Measurements from ENCODE around the gene KHDRBS1.
"Not testable (repeated sequence)": the region's sequence is repeated elsewhere in the genome, so short reads cannot be mapped to it uniquely, and the experiment has no call there.

Gene KHDRBS1

GRCh38 chr1:31987135-31987619, 26.5 kb upstream of the KHDRBS1 start:
- Histone ChIP-seq H3K4me1 (ENCODE audit: control insufficient read depth, insufficient read depth, low read length) (peaks cover 19% of the 10 kb centered on the region), H3K27ac (ENCODE audit: low read depth, low read length) (no peak overlapping the region), H3K4me3 (ENCODE audit: low read depth, low read length) (no peak overlapping the region), H3K36me3 (ENCODE audit: control insufficient read depth, insufficient read depth, low read length) (no peaks in the 10 kb centered on the region), H3K9ac (ENCODE audit: low read length) (no peak overlapping the region), H3K9me3 (ENCODE audit: control insufficient read depth, insufficient read depth, low read depth, low read length) (no peaks in the 10 kb centered on the region), H3K27me3 (ENCODE audit: control insufficient read depth, insufficient read depth, low read length) (no peaks in the 10 kb centered on the region)

- peaks cover 18% of the 10 kb centered on the region for H3K4me1 ChIP-seq (ENCODE audit: control insufficient read depth, insufficient read depth, low read length)
- H3K36me3 ChIP-seq (ENCODE audit: control insufficient read depth, insufficient read depth, low read length) = no peaks in the 10 kb centered on the region
- no peak overlapping the region for H3K27ac ChIP-seq (ENCODE audit: low read depth, low read length)
- no peak overlapping the region for H3K9ac ChIP-seq (ENCODE audit: low read length)
- H3K9me3 ChIP-seq (ENCODE audit: control insufficient read depth, insufficient read depth, low read depth, low read length) = no peaks in the 10 kb centered on the region
- H3K4me3 ChIP-seq (ENCODE audit: low read depth, low read length) = no peak overlapping the region
- no peaks in the 10 kb centered on the region for H3K27me3 ChIP-seq (ENCODE audit: control insufficient read depth, insufficient read depth, low read length)
Measured at GRCh38 chr1:31989964-31990363, 23.7 kb upstream of the KHDRBS1 start.

- H3K27me3 ChIP-seq (ENCODE audit: control insufficient read depth, insufficient read depth, low read length) = no peaks in the 10 kb centered on the region
- H3K27ac ChIP-seq (ENCODE audit: low read depth, low read length) = no peak overlapping the region
- no peak overlapping the region for H3K4me3 ChIP-seq (ENCODE audit: low read depth, low read length)
- H3K4me1 ChIP-seq (ENCODE audit: control insufficient read depth, insufficient read depth, low read length) = peaks cover 13% of the 10 kb centered on the region
- no peak overlapping the region for H3K9ac ChIP-seq (ENCODE audit: low read length)
- H3K36me3 ChIP-seq (ENCODE audit: control insufficient read depth, insufficient read depth, low read length) = no peaks in the 10 kb centered on the region
- H3K9me3 ChIP-seq (ENCODE audit: control insufficient read depth, insufficient read depth, low read depth, low read length) = no peaks in the 10 kb centered on the region
Measured at GRCh38 chr1:31991182-31991581, 22.5 kb upstream of the KHDRBS1 start.

- H3K36me3 ChIP-seq (ENCODE audit: control insufficient read depth, insufficient read depth, low read length) = no peaks in the 10 kb centered on the region
- no peaks in the 10 kb centered on the region for H3K4me1 ChIP-seq (ENCODE audit: control insufficient read depth, insufficient read depth, low read length)
- H3K9ac ChIP-seq (ENCODE audit: low read length) = no peak overlapping the region
- no peak overlapping the region for H3K27ac ChIP-seq (ENCODE audit: low read depth, low read length)
- no peak overlapping the region for H3K4me3 ChIP-seq (ENCODE audit: low read depth, low read length)
- H3K9me3 ChIP-seq (ENCODE audit: control insufficient read depth, insufficient read depth, low read depth, low read length) = no peaks in the 10 kb centered on the region
- H3K27me3 ChIP-seq (ENCODE audit: control insufficient read depth, insufficient read depth, low read length) = no peaks in the 10 kb centered on the region
Measured at GRCh38 chr1:31995263-31995662, 18.4 kb upstream of the KHDRBS1 start.

GRCh38 chr1:31996121-31996520, 17.5 kb upstream of the KHDRBS1 start:
- not testable (repeated sequence) for H3K9me3 ChIP-seq (ENCODE audit: control insufficient read depth, insufficient read depth, low read depth, low read length); H3K4me1 ChIP-seq (ENCODE audit: control insufficient read depth, insufficient read depth, low read length); H3K27ac ChIP-seq (ENCODE audit: low read depth, low read length); H3K9ac ChIP-seq (ENCODE audit: low read length); H3K27me3 ChIP-seq (ENCODE audit: control insufficient read depth, insufficient read depth, low read length); H3K36me3 ChIP-seq (ENCODE audit: control insufficient read depth, insufficient read depth, low read length); H3K4me3 ChIP-seq (ENCODE audit: low read depth, low read length)

- Histone ChIP-seq H3K4me1 (ENCODE audit: control insufficient read depth, insufficient read depth, low read length) (peaks cover under 1% of the 10 kb centered on the region; the same call in 1 of the 2 replicates), H3K9me3 (ENCODE audit: control insufficient read depth, insufficient read depth, low read depth, low read length) (no peaks in the 10 kb centered on the region), H3K27ac (ENCODE audit: low read depth, low read length) (no peak overlapping the region), H3K27me3 (ENCODE audit: control insufficient read depth, insufficient read depth, low read length) (peaks cover 7% of the 10 kb centered on the region; the same call in 1 of the 2 replicates), H3K9ac (ENCODE audit: low read length) (no peak overlapping the region), H3K4me3 (ENCODE audit: low read depth, low read length) (no peak overlapping the region), H3K36me3 (ENCODE audit: control insufficient read depth, insufficient read depth, low read length) (no peaks in the 10 kb centered on the region)
Measured at GRCh38 chr1:32001863-32002262, 11.8 kb upstream of the KHDRBS1 start.

GRCh38 chr1:32002285-32002684, 11.4 kb upstream of the KHDRBS1 start:
- H3K27me3 ChIP-seq (ENCODE audit: control insufficient read depth, insufficient read depth, low read length); H3K9ac ChIP-seq (ENCODE audit: low read length); H3K4me1 ChIP-seq (ENCODE audit: control insufficient read depth, insufficient read depth, low read length); H3K36me3 ChIP-seq (ENCODE audit: control insufficient read depth, insufficient read depth, low read length); H3K4me3 ChIP-seq (ENCODE audit: low read depth, low read length); H3K27ac ChIP-seq (ENCODE audit: low read depth, low read length); H3K9me3 ChIP-seq (ENCODE audit: control insufficient read depth, insufficient read depth, low read depth, low read length): not testable (repeated sequence)

- Histone ChIP-seq H3K27me3 (ENCODE audit: control insufficient read depth, insufficient read depth, low read length) (peaks cover 29% of the 10 kb centered on the region), H3K9me3 (ENCODE audit: control insufficient read depth, insufficient read depth, low read depth, low read length) (no peaks in the 10 kb centered on the region), H3K9ac (ENCODE audit: low read length) (no peak overlapping the region), H3K4me3 (ENCODE audit: low read depth, low read length) (no peak overlapping the region), H3K27ac (ENCODE audit: low read depth, low read length) (no peak overlapping the region), H3K36me3 (ENCODE audit: control insufficient read depth, insufficient read depth, low read length) (no peaks in the 10 kb centered on the region), H3K4me1 (ENCODE audit: control insufficient read depth, insufficient read depth, low read length) (peaks cover 15% of the 10 kb centered on the region)
Measured at GRCh38 chr1:32005522-32005921, 8.1 kb upstream of the KHDRBS1 start.

- Histone ChIP-seq H3K4me1 (ENCODE audit: control insufficient read depth, insufficient read depth, low read length) (peaks cover 16% of the 10 kb centered on the region), H3K4me3 (ENCODE audit: low read depth, low read length) (no peak overlapping the region), H3K27me3 (ENCODE audit: control insufficient read depth, insufficient read depth, low read length) (peaks cover 36% of the 10 kb centered on the region), H3K9ac (ENCODE audit: low read length) (no peak overlapping the region), H3K36me3 (ENCODE audit: control insufficient read depth, insufficient read depth, low read length) (no peaks in the 10 kb centered on the region), H3K27ac (ENCODE audit: low read depth, low read length) (no peak overlapping the region), H3K9me3 (ENCODE audit: control insufficient read depth, insufficient read depth, low read depth, low read length) (no peaks in the 10 kb centered on the region)
Measured at GRCh38 chr1:32007591-32007940, 6.1 kb upstream of the KHDRBS1 start.

GRCh38 chr1:32010246-32010645, 3.4 kb upstream of the KHDRBS1 start:
- no peak overlapping the region for H3K27ac ChIP-seq (ENCODE audit: low read depth, low read length)
- peaks cover 20% of the 10 kb centered on the region for H3K4me1 ChIP-seq (ENCODE audit: control insufficient read depth, insufficient read depth, low read length)
- H3K27me3 ChIP-seq (ENCODE audit: control insufficient read depth, insufficient read depth, low read length) = peaks cover 36% of the 10 kb centered on the region
- H3K36me3 ChIP-seq (ENCODE audit: control insufficient read depth, insufficient read depth, low read length) = 0 out of 2 replicates have a peak, but pooled peaks cover 9% of the 10 kb centered on the region
- H3K4me3 ChIP-seq (ENCODE audit: low read depth, low read length) = no peak overlapping the region
- no peaks in the 10 kb centered on the region for H3K9me3 ChIP-seq (ENCODE audit: control insufficient read depth, insufficient read depth, low read depth, low read length)
- H3K9ac ChIP-seq (ENCODE audit: low read length) = no peak overlapping the region

- peaks cover 18% of the 10 kb centered on the region for H3K4me1 ChIP-seq (ENCODE audit: control insufficient read depth, insufficient read depth, low read length)
- H3K27me3 ChIP-seq (ENCODE audit: control insufficient read depth, insufficient read depth, low read length) = peaks cover 22% of the 10 kb centered on the region
- H3K27ac ChIP-seq (ENCODE audit: low read depth, low read length) = peak overlapping the region; percentile 98
- peak overlapping the region; percentile 100 for H3K9ac ChIP-seq (ENCODE audit: low read length)
- peaks cover 23% of the 10 kb centered on the region for H3K36me3 ChIP-seq (ENCODE audit: control insufficient read depth, insufficient read depth, low read length)
- H3K9me3 ChIP-seq (ENCODE audit: control insufficient read depth, insufficient read depth, low read depth, low read length) = no peaks in the 10 kb centered on the region
- H3K4me3 ChIP-seq (ENCODE audit: low read depth, low read length) = peak overlapping the region; percentile 98
Measured at GRCh38 chr1:32012709-32013385, 821 bp upstream of the KHDRBS1 start.
